Measurements from ENCODE around the gene WWP2. TPM values are rescaled to one million over a fixed set of nuclear protein-coding genes. Genes with fewer than 3 reads are reported as not detected.

The WWP2 gene
- total RNA-seq, 1 experiment from 2014 or later, result 47.5 TPM

DNA sequence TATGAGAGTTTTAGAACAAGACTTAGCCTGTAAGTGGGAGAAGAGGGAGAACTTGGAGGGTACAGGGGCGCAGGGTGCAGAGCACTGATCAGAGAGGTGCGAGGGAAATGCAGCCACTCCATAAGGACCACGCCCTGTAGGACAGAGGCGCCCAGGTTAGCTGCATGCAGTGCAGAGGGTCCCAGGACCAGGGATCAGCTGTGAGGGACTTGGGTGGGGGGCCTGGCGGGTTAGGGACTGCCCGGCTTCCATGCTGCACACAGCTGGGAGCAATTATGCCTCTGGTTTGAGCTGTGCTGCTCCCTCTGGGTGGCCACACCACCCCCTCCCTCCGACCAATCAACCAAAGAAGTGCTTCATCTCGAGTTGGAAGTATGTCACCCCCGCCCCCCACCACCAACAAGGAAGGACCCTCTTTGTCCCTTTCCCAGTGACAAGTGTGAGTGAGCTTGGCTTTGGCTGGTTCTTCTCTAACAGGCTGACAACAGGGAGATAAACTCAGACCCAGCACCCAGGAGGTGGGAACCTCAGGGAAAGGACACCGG, 166.8 kb downstream of the WWP2 start:
- DNase-seq, result no peak
- no TSS peak for BruUV-seq (replicated peaks)
- Mint-ChIP-seq H3K4me1 (ENCODE audit: low read depth, unreplicated experiment) (no peaks in the 10 kb centered on the region), H3K27ac (ENCODE audit: unreplicated experiment) (no peak overlapping the region), H3K4me3 (ENCODE audit: low read depth, unreplicated experiment) (no peak overlapping the region), H3K27me3 (ENCODE audit: unreplicated experiment) (no peaks in the 10 kb centered on the region), H3K36me3 (ENCODE audit: insufficient read depth, unreplicated experiment) (peaks cover 9% of the 10 kb centered on the region), H3K9me3 (ENCODE audit: low read depth, unreplicated experiment) (no peaks in the 10 kb centered on the region)
- CTCF ChIA-PET, result no interaction called here
- TF ChIP-seq CTCF (IDR thresholded peaks at IDR 0.05; ENCODE audit: unreplicated experiment), result no peak
- intact Hi-C loops (cut with micrococcal nuclease; ENCODE audit: unreplicated experiment), result no loop called here

DNA sequence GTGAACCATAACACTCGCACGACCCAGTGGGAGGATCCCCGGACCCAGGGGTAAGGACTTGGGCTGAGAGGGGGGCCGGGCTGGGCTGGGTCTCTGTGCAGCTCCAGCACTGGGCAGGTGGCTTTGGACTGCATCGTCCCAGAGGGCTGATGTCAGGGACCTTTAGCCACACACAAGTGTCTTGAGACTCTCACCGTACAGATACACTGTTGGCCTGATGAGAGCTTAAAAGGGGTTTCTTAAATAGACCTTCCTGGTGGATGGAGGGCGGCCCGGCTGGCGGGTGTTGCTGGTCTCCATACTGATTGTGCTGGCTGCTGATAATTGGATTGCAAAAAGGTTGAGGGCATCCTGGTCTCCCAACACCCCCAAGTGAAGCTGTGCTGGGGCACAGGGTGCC, 167.3 kb downstream of the WWP2 start:
- no peak overlapping the region for H3K27ac Mint-ChIP-seq (ENCODE audit: unreplicated experiment)
- no peaks in the 10 kb centered on the region for H3K4me1 Mint-ChIP-seq (ENCODE audit: low read depth, unreplicated experiment)
- peaks cover 9% of the 10 kb centered on the region for H3K36me3 Mint-ChIP-seq (ENCODE audit: insufficient read depth, unreplicated experiment)
- DNase-seq, result no peak
- TF ChIP-seq CTCF (IDR thresholded peaks at IDR 0.05; ENCODE audit: unreplicated experiment), result no peak
- no TSS peak for BruUV-seq (replicated peaks)
- intact Hi-C loops (cut with micrococcal nuclease; ENCODE audit: unreplicated experiment), result no loop called here
- no peaks in the 10 kb centered on the region for H3K27me3 Mint-ChIP-seq (ENCODE audit: unreplicated experiment)
- CTCF ChIA-PET, result interaction anchor here (1.4 kb wide), 1 partner anchor 166 kb away, joined by 3 read pairs; no protein-coding TSS in a partner anchor
- no peaks in the 10 kb centered on the region for H3K9me3 Mint-ChIP-seq (ENCODE audit: low read depth, unreplicated experiment)
- H3K4me3 Mint-ChIP-seq (ENCODE audit: low read depth, unreplicated experiment), result no peak overlapping the region

DNA sequence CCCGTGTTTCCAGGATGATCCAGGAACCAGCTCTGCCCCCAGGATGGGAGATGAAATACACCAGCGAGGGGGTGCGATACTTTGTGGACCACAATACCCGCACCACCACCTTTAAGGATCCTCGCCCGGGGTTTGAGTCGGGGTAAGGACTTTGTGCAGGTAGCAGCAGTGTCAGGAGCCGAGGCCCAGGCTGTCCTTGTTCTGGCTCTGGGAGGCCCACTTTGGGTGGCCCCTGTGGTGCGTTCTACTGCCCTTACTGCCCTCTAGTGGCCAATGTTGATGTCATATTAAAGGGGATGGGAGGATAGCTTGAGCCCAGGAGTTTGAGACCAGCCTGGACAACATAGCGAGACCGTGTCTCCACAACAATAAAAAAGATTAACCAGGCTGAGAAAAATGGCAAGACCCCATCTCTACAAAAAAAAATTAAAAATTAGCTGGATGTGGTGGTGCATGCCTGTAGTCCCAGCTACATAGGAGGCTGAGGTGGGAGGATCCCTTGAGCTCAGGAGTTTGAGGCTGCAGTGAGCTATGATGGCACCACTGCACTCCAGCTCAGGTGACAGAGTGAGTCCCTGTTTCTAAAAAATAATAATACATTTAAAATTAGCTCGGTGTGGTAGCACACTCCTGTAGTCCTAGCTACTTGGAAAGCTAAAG, 168.1 kb downstream of the WWP2 start:
- intact Hi-C loops (cut with micrococcal nuclease; ENCODE audit: unreplicated experiment), result loop anchor here (1.0 kb wide), 1 partner anchor 134 kb away; no protein-coding TSS in a partner anchor

GRCh38 chr16:69931631-69932030, 169.5 kb downstream of the WWP2 start:
- Mint-ChIP-seq H3K4me1 (ENCODE audit: low read depth, unreplicated experiment) (no peaks in the 10 kb centered on the region), H3K36me3 (ENCODE audit: insufficient read depth, unreplicated experiment) (peaks cover 9% of the 10 kb centered on the region), H3K27ac (ENCODE audit: unreplicated experiment) (no peak overlapping the region), H3K9me3 (ENCODE audit: low read depth, unreplicated experiment) (no peaks in the 10 kb centered on the region), H3K4me3 (ENCODE audit: low read depth, unreplicated experiment) (no peak overlapping the region), H3K27me3 (ENCODE audit: unreplicated experiment) (no peaks in the 10 kb centered on the region)
- BruUV-seq (replicated peaks), result no TSS peak
- DNase-seq, result no peak
- TF ChIP-seq CTCF (IDR thresholded peaks at IDR 0.05; ENCODE audit: unreplicated experiment), result no peak
- CTCF ChIA-PET, result no interaction called here
- intact Hi-C loops (cut with micrococcal nuclease; ENCODE audit: unreplicated experiment), result no loop called here

More for the DNA sequence above, 168.1 kb downstream of the WWP2 start:
- Mint-ChIP-seq H3K4me3 (ENCODE audit: low read depth, unreplicated experiment) (no peak overlapping the region), H3K27ac (ENCODE audit: unreplicated experiment) (no peak overlapping the region), H3K27me3 (ENCODE audit: unreplicated experiment) (no peaks in the 10 kb centered on the region), H3K4me1 (ENCODE audit: low read depth, unreplicated experiment) (no peaks in the 10 kb centered on the region), H3K9me3 (ENCODE audit: low read depth, unreplicated experiment) (no peaks in the 10 kb centered on the region), H3K36me3 (ENCODE audit: insufficient read depth, unreplicated experiment) (peaks cover 9% of the 10 kb centered on the region)
- peak; percentile 68 for DNase-seq
- BruUV-seq (replicated peaks), result no TSS peak
- CTCF ChIA-PET, result interaction anchor here (0.6 to 1.4 kb wide), 7 partner anchors 9 to 1844 kb away, joined by 3 to 7 read pairs (median 3); no protein-coding TSS in a partner anchor
- peak; percentile 83 for TF ChIP-seq CTCF (IDR thresholded peaks at IDR 0.05; ENCODE audit: unreplicated experiment)

All from Calu3 (cell line).